HTERT RPE-1 (cell line): ENCODE measurements around the gene NPAS1.
"Not testable (repeated sequence)": the region's sequence is repeated elsewhere in the genome, so short reads cannot be mapped to it uniquely, and the experiment has no call there.

Source experiments
- in situ Hi-C: fragments of 300-500 bp; cut with MboI; formaldehyde crosslinking; loops from 4 replicates; pipeline ENCODE4 v1.14.3; 2020; ENCODE audit warnings: low sequenced_read_pairs

NPAS1 gene

DNA sequence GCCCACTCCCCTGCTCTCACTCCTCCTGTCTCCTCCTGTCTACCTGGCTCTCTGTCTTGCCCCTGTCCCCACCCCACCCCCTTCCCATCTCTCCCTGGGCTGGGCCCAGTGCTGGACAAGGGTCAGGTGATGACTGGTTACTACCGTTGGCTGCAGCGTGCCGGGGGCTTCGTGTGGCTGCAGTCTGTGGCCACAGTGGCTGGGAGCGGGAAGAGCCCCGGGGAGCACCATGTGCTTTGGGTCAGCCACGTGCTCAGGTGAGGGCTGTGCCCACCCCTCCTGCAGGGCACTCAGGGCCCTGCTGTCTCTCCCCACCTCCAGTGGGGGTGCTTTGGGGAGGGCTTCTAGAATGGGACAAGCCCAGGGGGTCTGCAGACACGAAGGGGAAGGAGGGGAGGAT, 21.2 kb downstream of the NPAS1 start:
- in situ Hi-C loops: no loop called here

- in situ Hi-C loops: no loop called here
These were observed 25.6 kb downstream of the NPAS1 start for GRCh38 chr19:47044946-47045866.

- in situ Hi-C loops: no loop called here
These were observed 26.3 kb downstream of the NPAS1 start for GRCh38 chr19:47045867-47046470.

- in situ Hi-C loops: no loop called here
These were observed 27.7 kb downstream of the NPAS1 start for GRCh38 chr19:47047272-47047762.

DNA sequence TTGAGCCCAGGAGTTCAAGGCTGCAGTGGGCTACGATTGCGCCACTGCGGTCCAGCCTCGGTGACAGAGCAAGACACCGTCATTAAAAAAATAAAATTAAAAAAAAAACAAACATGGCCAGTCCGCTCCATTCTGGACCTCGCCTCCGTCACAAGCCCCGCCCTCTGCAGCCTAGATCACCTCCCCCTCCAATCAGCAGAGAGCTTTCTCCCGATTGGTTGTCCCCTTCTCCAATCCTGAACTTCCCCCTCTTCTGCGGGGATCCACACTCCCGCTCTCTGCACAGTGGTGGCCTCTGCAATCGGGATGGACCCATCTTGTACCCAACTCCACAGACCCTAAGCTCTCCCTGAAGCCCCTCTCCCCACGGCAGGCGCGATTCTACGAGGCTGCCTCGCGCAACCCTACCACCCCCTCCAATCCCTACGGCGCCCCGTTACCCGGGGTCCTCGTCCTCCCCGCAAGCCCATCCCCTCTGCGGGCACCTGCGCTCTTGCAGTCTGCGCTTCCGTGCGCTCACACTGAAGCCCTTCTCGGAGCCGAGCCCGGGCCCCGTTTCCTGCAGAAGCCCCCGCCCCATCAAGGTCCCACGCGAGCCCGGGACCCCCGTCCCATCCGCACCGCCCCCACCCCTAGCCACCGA, 28.2 kb downstream of the NPAS1 start:
- in situ Hi-C loops: no loop called here

DNA sequence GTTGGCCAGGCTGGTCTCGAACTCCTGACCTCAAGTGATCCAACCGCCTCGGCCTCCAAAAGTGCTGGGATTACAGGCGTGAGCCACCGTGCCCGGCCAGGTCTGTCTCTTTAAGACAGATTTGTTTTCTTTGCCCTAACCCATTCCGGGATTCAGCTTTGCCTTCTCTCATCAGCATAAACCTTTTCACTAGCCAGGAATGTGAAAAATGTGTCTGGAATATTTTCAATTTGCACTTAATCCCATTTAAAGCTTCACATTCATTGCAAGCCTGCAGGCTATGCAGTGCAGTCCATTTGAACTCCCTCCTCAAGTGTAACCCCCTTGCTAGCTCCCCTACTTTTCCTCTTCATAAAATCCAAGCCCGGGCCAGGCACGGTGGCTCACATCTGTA, 29.7 kb downstream of the NPAS1 start:
- in situ Hi-C loops: no loop called here

DNA sequence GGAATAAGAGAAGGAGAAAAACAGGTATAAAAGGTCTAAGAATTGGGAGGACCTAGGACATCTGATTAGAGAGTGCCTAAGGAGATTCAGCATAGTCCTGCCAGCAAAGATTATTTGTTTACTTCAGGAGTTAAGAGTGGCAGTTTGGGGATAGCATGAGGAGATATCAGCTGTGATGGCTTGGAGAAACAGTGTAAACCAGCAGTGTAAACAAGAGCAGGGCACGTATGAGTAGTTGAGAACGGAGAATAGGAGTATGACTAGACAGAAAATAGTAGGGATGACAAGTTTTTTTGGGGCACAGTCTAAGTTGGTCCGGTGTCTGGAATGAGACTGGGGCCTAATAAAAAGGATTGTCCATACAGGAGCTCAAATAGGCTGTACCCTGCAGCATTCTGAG, 30.9 kb downstream of the NPAS1 start:
- in situ Hi-C loops: not testable (repeated sequence)

- in situ Hi-C loops: no loop called here
These were observed 36.8 kb downstream of the NPAS1 start for GRCh38 chr19:47056411-47056810.

DNA sequence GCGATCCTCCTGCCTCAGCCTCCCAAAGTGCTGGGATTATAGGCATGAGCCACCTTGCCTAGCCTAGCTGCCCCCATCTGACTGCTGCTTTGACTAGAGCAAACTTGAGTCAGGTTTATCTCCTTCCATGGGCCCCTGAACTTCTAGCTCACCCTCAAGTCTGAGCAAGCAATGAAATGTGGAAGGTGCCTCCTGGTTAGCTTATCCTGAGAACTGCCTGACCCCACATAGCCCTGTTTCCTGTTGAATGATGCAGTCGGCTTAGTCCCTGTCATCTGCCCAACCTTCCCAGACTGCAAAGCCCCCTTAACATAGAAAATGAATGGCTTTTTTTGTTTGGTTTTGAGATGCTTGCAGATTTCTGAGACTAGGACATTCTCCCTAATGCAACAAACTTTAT, 37.7 kb downstream of the NPAS1 start:
- in situ Hi-C loops: no loop called here

DNA sequence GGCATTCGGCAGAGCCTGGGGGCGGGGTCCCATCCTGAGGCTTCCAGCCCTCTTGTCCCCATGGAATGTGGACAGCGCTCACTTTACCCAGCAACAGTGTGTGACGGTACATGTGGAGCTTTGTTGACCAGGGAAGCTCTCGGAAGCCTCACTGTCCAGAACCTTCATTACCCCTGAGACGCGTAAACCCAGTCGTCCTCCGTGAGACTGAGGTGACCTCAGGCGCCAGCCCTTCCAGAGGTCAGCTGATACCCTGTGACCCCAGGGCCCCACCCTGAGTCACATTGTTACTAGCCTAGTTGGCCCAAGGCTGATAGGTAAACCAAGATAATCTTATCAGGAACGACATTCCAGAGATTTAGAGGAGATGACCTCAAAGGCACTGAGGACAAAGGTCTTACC, 39.0 kb downstream of the NPAS1 start:
- in situ Hi-C loops: no loop called here

DNA sequence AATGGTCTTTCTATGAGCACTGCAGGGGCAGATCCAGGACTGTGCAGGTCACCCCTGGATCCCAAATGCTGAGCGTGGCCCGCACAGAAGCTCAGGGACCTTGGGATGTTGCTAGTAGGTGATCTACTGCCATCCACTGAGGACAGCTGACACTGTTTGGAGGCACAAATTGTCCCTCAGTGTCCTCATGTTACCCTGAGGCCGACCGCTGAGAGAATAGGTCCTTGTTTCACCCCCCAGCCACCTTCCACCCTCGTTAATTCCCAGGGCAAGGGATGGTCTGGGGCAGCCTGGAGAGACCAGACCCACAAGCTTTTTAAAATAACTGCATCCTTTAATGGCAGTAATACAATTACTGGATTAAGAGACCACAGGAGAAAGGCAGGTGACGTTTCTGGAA, 44.2 kb downstream of the NPAS1 start:
- in situ Hi-C loops: no loop called here

GRCh38 chr19:47065242-47065641, 45.6 kb downstream of the NPAS1 start:
- in situ Hi-C loops: no loop called here

- in situ Hi-C loops: no loop called here
These were observed 47.0 kb downstream of the NPAS1 start for GRCh38 chr19:47066376-47067214.

DNA sequence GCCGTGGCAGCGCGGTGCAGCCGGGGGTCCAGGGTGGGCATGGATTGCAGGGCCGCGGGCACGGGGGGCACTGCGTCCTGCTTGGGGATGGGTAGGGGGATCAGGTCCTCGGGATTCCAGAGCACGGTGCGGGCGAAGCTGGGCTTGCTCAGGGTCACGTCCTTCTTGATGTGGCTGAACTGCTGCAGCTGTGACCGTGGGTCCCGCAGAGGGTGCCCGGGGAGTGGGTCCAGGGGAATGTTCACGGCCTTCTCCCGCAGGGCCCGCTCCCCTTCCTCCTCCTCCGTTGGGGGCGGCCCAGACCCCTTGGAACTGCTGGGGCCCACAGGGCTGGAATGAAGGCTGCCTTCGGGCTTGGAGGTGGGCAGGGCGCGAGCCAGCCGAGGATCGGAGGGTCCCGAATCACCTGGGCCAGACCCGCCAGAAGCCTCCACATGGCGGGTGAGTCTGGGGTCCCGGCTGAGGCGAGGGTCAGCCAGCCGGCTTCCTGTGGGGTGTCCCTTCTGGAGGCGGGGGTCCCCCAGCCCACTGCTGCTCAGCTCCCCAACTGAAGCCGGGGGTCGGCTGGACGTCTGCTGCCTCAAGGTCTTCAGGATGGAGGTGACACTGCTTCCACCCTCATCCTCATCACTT, 47.7 kb downstream of the NPAS1 start:
- in situ Hi-C loops: no loop called here

DNA sequence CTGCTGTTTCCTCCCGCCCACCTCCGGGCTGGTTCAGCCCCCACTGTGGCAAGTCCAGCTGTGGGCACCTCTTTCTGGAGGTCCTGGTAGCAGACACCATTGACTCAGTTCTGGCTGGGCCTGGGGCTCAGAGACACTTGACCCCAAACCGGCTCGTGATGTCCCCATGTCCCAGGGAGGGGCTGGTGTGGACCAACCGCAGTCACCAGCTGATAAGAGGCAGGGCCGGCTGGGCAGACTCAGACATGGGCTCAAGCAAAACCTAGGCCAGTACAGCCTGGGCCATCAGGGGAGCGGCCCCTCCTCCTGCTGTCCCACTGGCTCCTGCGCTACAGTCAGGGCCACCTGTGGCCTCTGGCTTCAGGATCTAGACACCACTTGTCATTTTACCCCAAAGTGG, 48.6 kb downstream of the NPAS1 start:
- in situ Hi-C loops: no loop called here

DNA sequence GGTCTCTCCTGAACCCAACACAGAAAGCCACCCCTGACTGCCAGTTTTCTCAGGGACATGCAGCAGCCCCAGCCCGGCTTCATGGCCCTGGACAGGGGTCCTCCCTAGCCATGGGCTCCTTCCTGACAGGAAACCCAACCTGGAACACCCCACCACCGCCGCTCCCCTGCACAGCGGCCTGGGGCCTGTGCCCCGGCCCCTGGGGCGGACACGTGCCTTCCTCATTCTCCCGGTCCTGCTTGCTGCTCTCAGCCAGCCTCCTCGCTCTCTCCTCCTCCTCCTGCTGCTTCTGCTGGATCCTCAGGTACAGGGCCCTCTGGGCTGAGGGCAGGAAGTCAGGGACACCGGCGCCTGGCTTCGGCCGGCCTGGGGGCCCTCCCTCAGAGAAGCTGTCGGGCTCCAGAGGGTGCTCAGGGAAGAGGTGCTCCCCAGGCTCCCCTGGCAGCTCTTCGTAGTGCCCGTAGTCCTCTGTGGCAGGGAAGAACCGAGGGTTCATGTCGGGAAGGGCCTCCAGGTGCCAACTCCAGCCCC, 49.3 kb downstream of the NPAS1 start:
- in situ Hi-C loops: no loop called here

GRCh38 chr19:47069795-47070194, 50.2 kb downstream of the NPAS1 start:
- in situ Hi-C loops: no loop called here

GRCh38 chr19:47070756-47071155, 51.1 kb downstream of the NPAS1 start:
- in situ Hi-C loops: no loop called here

DNA sequence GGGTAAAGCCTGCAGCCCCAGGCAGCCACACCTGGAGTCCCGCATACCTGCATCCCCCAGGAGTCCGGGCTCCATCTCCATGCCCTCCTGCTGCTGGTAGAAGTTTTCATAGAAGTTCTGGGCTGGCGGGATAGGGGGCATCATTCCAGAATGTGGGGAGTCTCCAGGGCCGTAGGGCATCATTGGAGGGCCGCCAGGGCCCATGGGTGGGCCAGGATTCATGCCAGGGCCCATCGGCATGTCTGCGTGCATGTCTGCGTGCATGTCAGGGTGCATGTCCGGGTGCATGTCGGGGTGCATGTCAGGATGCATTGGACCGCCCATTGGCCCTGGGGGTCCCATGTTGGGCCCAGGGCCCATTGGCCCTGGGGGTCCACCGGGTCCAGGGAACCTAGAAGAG, 52.1 kb downstream of the NPAS1 start:
- in situ Hi-C loops: no loop called here

DNA sequence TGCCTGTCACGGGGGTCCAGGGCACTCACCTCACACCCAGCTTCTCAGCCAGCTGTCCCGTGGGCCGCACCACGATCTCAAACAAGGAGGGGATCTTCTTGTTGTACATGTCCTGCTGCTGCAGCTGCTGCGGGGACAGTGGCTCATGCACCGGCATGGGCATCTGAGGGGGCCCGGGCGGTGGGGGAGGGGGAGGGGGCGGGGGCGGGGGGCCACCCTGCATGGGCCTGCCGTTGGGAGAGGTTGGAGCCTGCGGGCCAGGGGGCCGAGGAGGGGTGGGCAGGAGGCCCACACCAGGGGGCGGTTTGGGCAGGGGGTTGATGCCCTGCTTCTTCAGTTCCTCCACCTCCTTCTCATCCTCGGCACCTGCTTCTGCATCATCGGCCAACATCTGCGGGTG, 52.7 kb downstream of the NPAS1 start:
- in situ Hi-C loops: no loop called here
